ENCODE measurements around the gene PRKAG1.

The PRKAG1 gene

GRCh38 chr12:49031573-49032161, 13.1 kb upstream of the PRKAG1 start:
- no peak for DNase-seq (ENCODE audit: low read depth)

- no peak for DNase-seq (ENCODE audit: low read depth)
These were observed 12.4 kb upstream of the PRKAG1 start for GRCh38 chr12:49030714-49031572.

- no peak for DNase-seq (ENCODE audit: low read depth)
These were observed 11.5 kb upstream of the PRKAG1 start for GRCh38 chr12:49030119-49030518.

- DNase-seq (ENCODE audit: low read depth) = no peak
These were observed 10.2 kb upstream of the PRKAG1 start for GRCh38 chr12:49028666-49029275.

GRCh38 chr12:49027846-49028555, 9.4 kb upstream of the PRKAG1 start:
- no peak for DNase-seq (ENCODE audit: low read depth)

GRCh38 chr12:49026678-49027480, 8.3 kb upstream of the PRKAG1 start:
- no peak for DNase-seq (ENCODE audit: low read depth)

GRCh38 chr12:49026101-49026500, 7.5 kb upstream of the PRKAG1 start:
- DNase-seq (ENCODE audit: low read depth) = no peak

- no peak for DNase-seq (ENCODE audit: low read depth)
These were observed 6.9 kb upstream of the PRKAG1 start for GRCh38 chr12:49025463-49025862.

- DNase-seq (ENCODE audit: low read depth) = no peak
These were observed 6.0 kb upstream of the PRKAG1 start for GRCh38 chr12:49024543-49024942.

GRCh38 chr12:49023812-49024211, 5.2 kb upstream of the PRKAG1 start:
- no peak for DNase-seq (ENCODE audit: low read depth)

GRCh38 chr12:49022558-49023178, 4.1 kb upstream of the PRKAG1 start:
- no peak for DNase-seq (ENCODE audit: low read depth)

- no peak for DNase-seq (ENCODE audit: low read depth)
These were observed 2.8 kb upstream of the PRKAG1 start for GRCh38 chr12:49021292-49021915.

- no peak for DNase-seq (ENCODE audit: low read depth)
These were observed 1.9 kb upstream of the PRKAG1 start for GRCh38 chr12:49020441-49020840.

- DNase-seq (ENCODE audit: low read depth) = peak; percentile 65
These were observed 1.1 kb upstream of the PRKAG1 start for GRCh38 chr12:49019443-49020324.

GRCh38 chr12:49019120-49019430, 499 bp upstream of the PRKAG1 start:
- no peak for DNase-seq (ENCODE audit: low read depth)

- DNase-seq (ENCODE audit: low read depth) = no peak
These were observed 700 bp downstream of the PRKAG1 start for GRCh38 chr12:49017891-49018260.

GRCh38 chr12:49015196-49015595, 3.4 kb downstream of the PRKAG1 start:
- DNase-seq (ENCODE audit: low read depth) = no peak

- no peak for DNase-seq (ENCODE audit: low read depth)
These were observed 4.0 kb downstream of the PRKAG1 start for GRCh38 chr12:49014547-49014946.

- DNase-seq (ENCODE audit: low read depth) = no peak
These were observed 5.1 kb downstream of the PRKAG1 start for GRCh38 chr12:49013428-49013827.

- DNase-seq (ENCODE audit: low read depth) = no peak
These were observed 5.8 kb downstream of the PRKAG1 start for GRCh38 chr12:49012739-49013138.

Measured in CMK (cell line).